ENCODE results near the gene BIN1. TPM values are rescaled to one million over a fixed set of nuclear protein-coding genes. Genes with fewer than 3 reads are reported as not detected.

BIN1 gene
- total RNA-seq, result 98.8 TPM

GRCh38 chr2:127106991-127107621, at the start of gene BIN1:
BIN1 (minus strand) TSS chr2:127107154; CDS start chr2:127106943, 211 bp downstream.
- DNase-seq, result peak; percentile 80

- DNase-seq, result peak; percentile 64
Observed at GRCh38 chr2:127155947-127156346, 49.0 kb upstream of the BIN1 start.

GRCh38 chr2:127155028-127155581, 48.2 kb upstream of the BIN1 start:
- peak; percentile 78 for DNase-seq

- no peak for DNase-seq
Observed at GRCh38 chr2:127154396-127154795, 47.4 kb upstream of the BIN1 start.

- no peak for DNase-seq
Observed at GRCh38 chr2:127153691-127154158, 46.8 kb upstream of the BIN1 start.

- DNase-seq, result no peak
Observed at GRCh38 chr2:127150996-127151395, 44.0 kb upstream of the BIN1 start.

- DNase-seq, result no peak
Observed at GRCh38 chr2:127149384-127149783, 42.4 kb upstream of the BIN1 start.

- DNase-seq, result peak; percentile 13
Observed at GRCh38 chr2:127146820-127147502, 40.0 kb upstream of the BIN1 start.

GRCh38 chr2:127146071-127146725, 39.2 kb upstream of the BIN1 start:
- DNase-seq, result no peak

GRCh38 chr2:127145280-127145895, 38.4 kb upstream of the BIN1 start:
- no peak for DNase-seq

GRCh38 chr2:127143841-127144782, 37.2 kb upstream of the BIN1 start:
- DNase-seq, result no peak

GRCh38 chr2:127142663-127143630, 36.0 kb upstream of the BIN1 start:
- DNase-seq, result no peak

GRCh38 chr2:127140538-127140937, 33.6 kb upstream of the BIN1 start:
- no peak for DNase-seq

GRCh38 chr2:127139766-127140165, 32.8 kb upstream of the BIN1 start:
- no peak for DNase-seq

- no peak for DNase-seq
Observed at GRCh38 chr2:127138281-127138680, 31.3 kb upstream of the BIN1 start.

GRCh38 chr2:127137741-127138140, 30.8 kb upstream of the BIN1 start:
- DNase-seq, result no peak

GRCh38 chr2:127137225-127137624, 30.3 kb upstream of the BIN1 start:
- DNase-seq, result no peak

- no peak for DNase-seq
Observed at GRCh38 chr2:127134833-127135830, 28.2 kb upstream of the BIN1 start.

- no peak for DNase-seq
Observed at GRCh38 chr2:127134235-127134634, 27.3 kb upstream of the BIN1 start.
